C4-2B (cell line): ENCODE results near the gene NLRP1.
A peak's percentile ranks its signal among the peaks of the same experiment; 100 is the strongest.

ENCODE experiments used
- H3K27ac ChIP-seq: fragments of 450-650 bp; 2 replicates; pipeline ENCODE4 v1.5.1; 2017
- CTCF ChIP-seq: fragments of 450-650 bp; conservative IDR thresholded peaks from 2 replicates; pipeline ENCODE4 v1.5.1; 2017; ENCODE audit warnings: mild to moderate bottlenecking
- ZFX ChIP-seq: fragments of 450-650 bp; IDR thresholded peaks from 2 replicates; pipeline ENCODE4 v1.6.1; 2017

NLRP1 gene

GRCh38 chr17:5511401-5512225, 72.7 kb downstream of the NLRP1 start:
- TF ChIP-seq ZFX (no peak), CTCF (no peak)

GRCh38 chr17:5510771-5511170, 73.5 kb downstream of the NLRP1 start:
- TF ChIP-seq ZFX (no peak), CTCF (no peak)
- no peak overlapping the region for H3K27ac ChIP-seq

More at GRCh38 chr17:5511401-5512225, 72.7 kb downstream of the NLRP1 start:
- no peak overlapping the region for H3K27ac ChIP-seq

- TF ChIP-seq ZFX = no peak
- no peak for TF ChIP-seq CTCF
- H3K27ac ChIP-seq = no peak overlapping the region
Observed at GRCh38 chr17:5509482-5509881, 74.8 kb downstream of the NLRP1 start.

GRCh38 chr17:5508810-5509209, 75.5 kb downstream of the NLRP1 start:
- no peak overlapping the region for H3K27ac ChIP-seq
- TF ChIP-seq CTCF = no peak
- no peak for TF ChIP-seq ZFX

- H3K27ac ChIP-seq = no peak overlapping the region
- TF ChIP-seq ZFX (no peak), CTCF (peak; percentile 55)
Observed at GRCh38 chr17:5506307-5506706, 78.0 kb downstream of the NLRP1 start.

GRCh38 chr17:5502552-5502951, 81.8 kb downstream of the NLRP1 start:
- H3K27ac ChIP-seq = no peak overlapping the region

GRCh38 chr17:5501685-5502084, 82.6 kb downstream of the NLRP1 start:
- no peak overlapping the region for H3K27ac ChIP-seq
- TF ChIP-seq CTCF = no peak
- no peak for TF ChIP-seq ZFX

More at GRCh38 chr17:5502552-5502951, 81.8 kb downstream of the NLRP1 start:
- TF ChIP-seq ZFX = no peak
